ENCODE measurements around the gene SUSD1. TPM values are rescaled to one million over a fixed set of nuclear protein-coding genes. Genes with fewer than 3 reads are reported as not detected.

The SUSD1 gene
- total RNA-seq, 1 experiment from 2014 or later, result 7.9 TPM

DNA sequence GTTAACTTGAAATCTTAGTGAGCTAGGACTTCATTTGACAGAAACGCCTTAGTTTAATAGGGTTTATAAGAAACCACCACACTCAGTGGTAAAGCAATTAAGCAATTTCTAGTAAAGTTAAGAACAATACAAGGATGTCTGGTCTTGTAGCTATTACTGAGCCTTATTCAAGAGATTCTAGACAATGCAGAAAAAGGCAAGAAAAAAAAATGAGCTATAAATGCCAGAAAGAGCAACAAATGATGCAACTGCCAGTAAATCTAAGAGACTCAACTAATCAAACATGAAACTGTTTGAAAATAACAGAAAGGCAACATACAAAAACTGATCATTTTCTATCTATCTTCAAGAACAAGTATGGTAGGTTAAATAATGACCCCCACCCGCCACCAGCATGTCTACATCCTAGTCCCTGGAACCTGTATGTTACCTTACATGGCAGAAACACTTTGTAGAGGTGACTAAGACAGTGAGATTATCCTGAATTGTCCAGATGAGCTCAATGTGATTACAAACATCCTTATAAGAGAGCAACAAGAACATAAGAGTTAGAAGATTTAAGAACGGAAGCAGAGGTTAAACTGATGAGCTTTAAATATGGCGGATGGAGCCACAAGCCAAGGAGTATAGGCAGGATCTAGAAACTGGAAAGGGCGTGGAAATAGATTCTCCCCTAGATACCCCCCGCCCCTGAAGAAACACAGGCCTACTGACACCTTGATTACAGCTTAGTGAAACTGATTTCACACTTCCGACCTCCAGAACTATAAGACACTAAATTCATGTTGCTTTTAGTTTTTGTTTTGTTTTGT, 93.0 kb downstream of the SUSD1 start (continued):
- TF ChIP-seq CBX3 (IDR thresholded peaks at IDR 0.05; ENCODE audit: low read depth) (no peak), EGR1 (IDR thresholded peaks at IDR 0.05; ENCODE audit: low read depth) (no peak)

DNA sequence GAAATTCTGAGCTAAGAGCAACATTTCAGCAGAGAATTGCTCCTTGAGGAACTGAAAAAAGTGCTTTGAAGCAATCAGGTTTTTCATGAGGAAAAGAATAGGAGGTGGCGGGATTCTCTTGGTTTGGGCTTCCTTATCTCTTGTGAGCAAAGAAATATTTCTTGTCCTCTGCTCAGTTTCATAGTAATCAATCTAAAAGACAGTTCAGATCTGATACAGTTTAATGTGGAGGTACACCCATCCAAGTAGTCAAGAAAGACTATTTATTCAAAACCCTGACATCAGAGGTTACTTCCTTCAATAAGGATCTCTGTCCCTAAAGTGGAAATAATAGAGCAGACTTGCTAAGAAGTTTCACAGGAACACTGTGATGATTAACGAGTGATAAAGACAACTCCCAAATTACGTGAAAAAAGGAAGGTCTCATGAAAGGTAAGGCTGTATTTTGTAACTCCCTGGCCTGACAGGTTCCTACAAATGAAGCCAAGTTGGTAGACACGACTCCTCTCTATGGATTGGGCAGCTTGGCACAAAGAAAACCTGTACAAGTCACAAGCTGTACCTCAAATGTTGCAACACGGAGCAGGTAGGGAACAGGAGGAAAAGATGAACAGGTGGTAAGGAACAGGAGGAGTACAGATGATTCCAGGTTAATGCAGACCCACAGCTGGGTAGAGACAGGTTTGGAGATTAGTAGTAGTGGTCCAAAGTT, 94.1 kb downstream of the SUSD1 start:
- Histone ChIP-seq H3K27ac (ENCODE audit: low read depth, low read length) (no peak overlapping the region), H4K20me1 (ENCODE audit: insufficient read depth) (no peaks in the 10 kb centered on the region), H3K4me3 (replicated peaks in 1 of 2; ENCODE audit: low read depth in 1 of 2, low read length in 2 of 2) (no peak overlapping the region), H3K79me2 (ENCODE audit: insufficient read depth, low read length) (no peaks in the 10 kb centered on the region), H3K4me1 (ENCODE audit: control insufficient read depth in 1 of 2, insufficient read depth in 2 of 2, low read length in 2 of 2) (no peaks in the 10 kb centered on the region), H3K9ac (ENCODE audit: low read length) (no peak overlapping the region), H2AFZ (ENCODE audit: low read depth, low read length, poor library complexity, severe bottlenecking) (no peak overlapping the region), H3K36me3 (ENCODE audit: control insufficient read depth in 1 of 2, insufficient read depth in 2 of 2, low read length in 2 of 2) (no peaks in the 10 kb centered on the region), H3K9me3 (ENCODE audit: control insufficient read depth in 1 of 2, insufficient read depth in 1 of 2, low read depth in 1 of 2, low read length in 2 of 2) (no peaks in the 10 kb centered on the region), H3K4me2 (ENCODE audit: low read length) (no peak overlapping the region), H3K27me3 (ENCODE audit: insufficient read depth, low read length) (no peaks in the 10 kb centered on the region), H3K9me2 (ENCODE audit: insufficient read depth) (no peaks in the 10 kb centered on the region)
- ChIA-PET CTCF (no interaction called here), RAD21 (ENCODE audit: low non-redundant PET in 1 of 2, low total read pairs in 2 of 2, uncharacterized antibody in 2 of 2, unreplicated experiment in 2 of 2) (no interaction called here), POLR2A (no interaction called here)
- DNase-seq (ENCODE audit: low read depth, low spot score) (no peak), ATAC-seq (no peak)
- no TSS peak for BruUV-seq (replicated peaks)
- TF ChIP-seq FOSL1 (IDR thresholded peaks at IDR 0.05; ENCODE audit: low read depth) (no peak), EZH2 (IDR thresholded peaks at IDR 0.05) (no peak), ELF1 (IDR thresholded peaks at IDR 0.05; ENCODE audit: borderline replicate concordance, low read depth) (no peak), SRF (IDR thresholded peaks at IDR 0.05; ENCODE audit: low read depth) (no peak)
- TF ChIP-seq, protein P1, sequence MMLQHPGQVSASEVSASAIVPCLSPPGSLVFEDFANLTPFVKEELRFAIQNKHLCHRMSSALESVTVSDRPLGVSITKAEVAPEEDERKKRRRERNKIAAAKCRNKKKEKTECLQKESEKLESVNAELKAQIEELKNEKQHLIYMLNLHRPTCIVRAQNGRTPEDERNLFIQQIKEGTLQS (IDR thresholded peaks at IDR 0.05), result no peak
- intact Hi-C loops (cut with micrococcal nuclease), result no loop called here

Data from HCT116 (cell line).